HG03039 (cell line): ENCODE data around the gene EXOSC9.

ENCODE experiments used
- ATAC-seq: cut with Tn5 transposase; IDR thresholded peaks from one replicate; pipeline ENCODE4 v1.9.1; 2021; ENCODE audit warnings: mild to moderate bottlenecking, moderate library complexity; ENCODE audit not compliant: unreplicated experiment

The EXOSC9 gene

GRCh38 chr4:121788896-121789295 lies 12.2 kb upstream of the EXOSC9 start:
- ATAC-seq: peak; percentile 92

- no peak for ATAC-seq
Observed at GRCh38 chr4:121789455-121789854, 11.7 kb upstream of the EXOSC9 start.

GRCh38 chr4:121789960-121790829 lies 10.9 kb upstream of the EXOSC9 start:
- no peak for ATAC-seq

- ATAC-seq: no peak
Observed at GRCh38 chr4:121790976-121791375, 10.1 kb upstream of the EXOSC9 start.

- ATAC-seq: no peak
Observed at GRCh38 chr4:121791481-121791880, 9.6 kb upstream of the EXOSC9 start.

- ATAC-seq: no peak
Observed at GRCh38 chr4:121792966-121793365, 8.2 kb upstream of the EXOSC9 start.

GRCh38 chr4:121794505-121795188 lies 6.5 kb upstream of the EXOSC9 start:
- no peak for ATAC-seq

GRCh38 chr4:121796283-121796682 lies 4.8 kb upstream of the EXOSC9 start:
- no peak for ATAC-seq

GRCh38 chr4:121799208-121799823 lies 1.8 kb upstream of the EXOSC9 start:
- ATAC-seq: no peak

GRCh38 chr4:121799867-121800501 lies 1.1 kb upstream of the EXOSC9 start:
- ATAC-seq: no peak

- peak; percentile 20 for ATAC-seq
Observed at GRCh38 chr4:121800638-121800960, 524 bp upstream of the EXOSC9 start.

GRCh38 chr4:121801715-121802075 lies 572 bp downstream of the EXOSC9 start:
- no peak for ATAC-seq

GRCh38 chr4:121806411-121806810 lies 5.3 kb downstream of the EXOSC9 start:
- no peak for ATAC-seq

- no peak for ATAC-seq
Observed at GRCh38 chr4:121811122-121811521, 10.0 kb downstream of the EXOSC9 start.

GRCh38 chr4:121814756-121815155 lies 13.6 kb downstream of the EXOSC9 start:
- no peak for ATAC-seq

- ATAC-seq: no peak
Observed at GRCh38 chr4:121817006-121817405, 15.9 kb downstream of the EXOSC9 start.

- ATAC-seq: no peak
Observed at GRCh38 chr4:121817701-121818100, 16.6 kb downstream of the EXOSC9 start.

GRCh38 chr4:121818215-121818614 lies 17.1 kb downstream of the EXOSC9 start:
- no peak for ATAC-seq

GRCh38 chr4:121819216-121819965 lies 18.3 kb downstream of the EXOSC9 start:
- no peak for ATAC-seq

GRCh38 chr4:121822047-121822446 lies 20.9 kb downstream of the EXOSC9 start:
- ATAC-seq: no peak
